Ammon's horn (tissue), 1 donor: Measurements from ENCODE around the gene TCERG1.
A peak's percentile ranks its signal among the peaks of the same experiment; 100 is the strongest.

Source experiments
- DNase-seq: peaks from one replicate; pipeline ENCODE4 v3.0.0-alpha.2; 2016; ENCODE audit warnings: low spot score

TCERG1 gene

DNA sequence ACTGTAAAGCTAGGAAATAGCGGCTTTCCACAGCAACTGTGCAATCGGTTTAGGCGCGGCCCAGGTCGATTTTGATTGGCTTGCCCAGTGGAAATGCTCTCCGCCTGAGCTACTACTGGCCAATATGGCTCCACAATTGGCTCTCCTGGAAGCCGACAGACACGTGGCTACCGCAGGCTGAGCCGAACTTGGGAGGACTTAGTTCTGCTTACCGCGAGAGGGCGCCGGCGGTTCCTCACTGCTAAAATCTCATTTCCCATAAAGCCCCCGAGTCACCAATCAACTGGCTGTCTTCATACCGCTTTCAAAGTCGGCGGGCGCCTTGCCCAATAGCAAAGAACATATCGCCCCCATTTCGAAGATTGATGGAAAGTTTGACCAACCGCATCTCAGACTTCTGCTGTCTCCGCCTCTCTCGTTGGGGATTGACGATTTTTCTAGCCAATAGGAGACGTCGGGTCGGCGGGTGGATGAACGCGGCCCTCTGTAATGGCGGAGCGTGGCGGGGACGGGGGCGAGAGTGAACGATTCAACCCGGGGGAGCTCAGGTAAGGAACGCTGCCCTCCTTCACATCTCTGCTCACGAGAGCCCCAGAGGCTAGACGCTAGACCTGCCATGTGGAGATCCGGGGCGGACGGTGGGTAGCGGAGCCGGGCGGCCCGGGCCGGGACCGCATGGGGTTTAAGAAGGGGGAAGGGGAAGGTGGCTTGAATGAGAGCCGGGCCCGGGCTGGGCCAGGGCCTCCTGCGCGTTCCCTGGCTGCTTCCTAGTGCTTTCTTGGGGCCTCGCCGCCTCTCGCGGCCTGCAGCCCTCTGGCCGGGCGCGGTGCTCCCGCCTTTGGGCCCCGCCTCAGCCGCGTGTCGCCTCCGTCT is at the start of gene TCERG1:
TSS of gene TCERG1 (plus strand) at position 473 of the 873 bp plus-strand sequence. CDS start at position 490, 17 bp downstream.
- peak; percentile 99 for DNase-seq

DNA sequence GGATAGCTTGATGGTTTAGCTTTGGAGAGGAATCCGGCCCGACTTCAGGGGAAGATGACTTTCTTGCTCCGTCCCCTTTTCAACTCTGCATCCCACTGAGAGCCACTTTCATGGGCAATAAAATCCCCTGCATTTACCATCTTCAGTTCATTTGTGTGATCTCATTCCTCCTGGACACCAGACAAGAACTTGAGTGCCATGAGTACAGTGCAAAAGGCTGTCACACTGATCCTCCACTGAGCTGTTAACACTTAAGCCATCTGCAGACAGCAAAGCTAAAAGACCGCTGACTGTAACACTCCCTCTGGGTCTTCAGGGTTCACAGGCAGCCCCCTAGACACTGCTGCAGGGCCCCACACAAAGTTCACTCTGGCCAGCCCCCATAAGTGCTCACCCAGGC is 48.3 kb upstream of the TCERG1 start:
- DNase-seq, result no peak

DNA sequence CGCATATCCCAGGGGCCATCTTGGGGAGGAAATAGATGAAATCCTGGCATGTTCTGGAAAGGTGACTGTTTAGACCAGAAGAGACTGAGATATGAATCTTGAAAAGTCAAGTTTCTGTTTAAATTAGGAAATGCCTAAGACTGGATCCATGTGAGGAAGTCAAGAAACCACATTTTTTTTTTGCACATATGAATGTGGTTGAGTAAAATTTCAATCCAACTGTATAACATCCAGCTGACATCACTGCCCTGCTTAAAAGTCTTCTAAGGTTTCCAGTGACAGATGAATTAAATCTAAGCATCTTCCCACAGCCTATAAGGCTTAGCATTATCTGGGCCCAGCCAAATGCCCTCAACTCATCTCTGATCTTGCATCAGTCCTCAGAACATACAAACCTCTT is 47.7 kb upstream of the TCERG1 start:
- DNase-seq, result no peak

DNA sequence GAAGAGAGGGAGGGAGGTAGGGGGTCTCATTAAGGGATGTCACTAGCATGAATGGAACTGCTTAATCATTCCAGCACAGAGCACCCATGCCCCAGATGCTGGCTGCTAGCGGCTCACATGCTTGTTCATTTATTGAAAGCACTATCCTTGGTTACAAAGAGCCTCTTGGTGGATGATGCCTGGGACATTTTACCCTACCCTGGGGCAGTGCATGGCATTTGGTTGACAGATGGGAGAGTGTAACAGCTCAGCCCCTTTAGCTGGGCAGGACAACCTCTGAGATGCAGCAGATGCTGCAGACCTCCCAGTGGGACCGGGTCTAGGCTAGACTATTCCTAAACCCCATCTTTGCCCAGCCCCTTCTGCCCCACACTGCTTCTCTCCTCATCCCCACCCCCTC is 46.9 kb upstream of the TCERG1 start:
- no peak for DNase-seq

DNA sequence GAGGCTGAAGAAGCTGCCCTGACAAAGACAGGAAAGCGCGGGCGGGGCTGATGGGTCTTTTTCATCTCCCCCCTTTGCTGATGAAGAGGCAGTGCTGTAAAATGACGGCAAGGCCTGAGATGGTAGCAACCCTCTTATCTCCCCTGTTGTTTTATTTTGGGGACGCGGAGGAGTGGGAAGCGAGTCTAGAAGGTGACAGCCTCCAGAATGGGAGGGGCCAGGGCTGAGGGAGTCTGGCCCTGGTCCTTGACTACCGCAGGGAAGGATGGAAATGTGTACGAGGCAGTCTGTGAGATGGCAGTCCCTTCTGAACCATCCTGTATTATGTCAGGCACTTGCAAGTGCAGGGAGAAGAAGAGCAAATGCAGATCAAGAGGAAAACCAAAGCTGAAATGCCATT is 46.1 kb upstream of the TCERG1 start:
- DNase-seq, result no peak

DNA sequence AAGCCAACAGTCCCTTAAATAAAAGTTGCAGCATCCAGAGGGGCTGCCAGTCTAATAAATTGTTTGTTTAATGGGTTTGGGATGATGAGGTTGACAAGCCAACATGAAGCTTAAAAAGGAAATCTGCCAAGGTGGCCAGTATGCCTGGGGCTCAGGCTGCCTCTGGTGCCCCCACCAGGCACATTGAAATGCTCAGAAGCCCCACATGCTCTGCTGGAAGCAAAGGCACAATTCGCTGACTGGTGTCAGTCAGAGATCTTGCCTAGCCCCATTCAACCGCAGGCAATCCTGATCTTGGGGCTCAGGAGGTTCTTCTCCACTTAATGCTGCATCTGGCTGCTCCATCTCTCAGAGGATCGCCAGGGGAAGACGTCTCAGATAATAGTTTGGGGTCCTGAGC is 44.2 kb upstream of the TCERG1 start:
- no peak for DNase-seq

DNA sequence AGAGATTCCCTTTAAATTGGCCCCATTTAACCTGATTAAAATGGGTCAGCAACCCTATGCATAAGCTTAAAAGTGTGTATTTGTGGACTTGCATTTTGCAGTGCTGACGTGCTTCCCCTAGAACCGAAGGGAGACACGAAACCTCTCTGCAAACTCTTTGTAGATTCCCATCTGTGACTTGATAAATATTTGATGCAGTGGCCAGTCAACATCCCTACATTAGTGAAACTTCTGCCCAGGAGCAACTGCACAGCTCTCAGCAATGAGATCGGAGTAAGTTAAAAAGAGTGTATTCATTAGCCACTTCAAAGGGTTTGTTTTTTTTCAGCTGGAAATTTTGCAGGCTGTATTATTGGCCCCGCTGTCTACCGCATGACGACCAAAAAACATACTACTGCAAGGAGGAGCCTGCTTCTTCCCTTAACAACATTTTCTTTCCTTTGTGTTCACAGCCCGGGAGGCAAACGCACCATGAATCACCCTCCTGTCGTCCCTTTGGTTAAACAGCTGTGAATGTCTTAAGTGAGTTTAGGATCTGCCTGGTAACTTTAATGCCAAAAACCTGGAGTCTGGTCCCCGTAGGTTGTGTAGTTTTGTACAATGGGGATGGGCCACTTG is 38.0 kb upstream of the TCERG1 start:
- no peak for DNase-seq

DNA sequence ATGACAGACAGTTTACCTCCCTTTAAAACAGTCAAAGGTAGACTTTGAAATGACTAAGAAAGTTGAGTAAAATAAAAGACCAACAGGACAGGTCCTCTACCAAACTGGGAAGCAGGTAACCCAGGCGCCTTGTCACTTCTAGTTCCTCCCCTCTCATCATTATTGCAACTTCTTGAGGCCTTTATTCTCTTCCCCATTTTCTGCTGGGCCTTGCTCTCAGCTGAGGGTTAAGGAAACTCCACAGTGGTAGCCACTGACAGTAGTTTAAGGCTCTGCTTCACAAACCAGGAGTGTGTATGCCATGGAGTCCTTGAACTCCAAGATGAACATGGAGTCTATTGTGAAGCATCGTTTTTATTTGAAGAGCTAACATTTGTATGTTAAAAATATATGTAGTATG is 36.9 kb upstream of the TCERG1 start:
- no peak for DNase-seq

DNA sequence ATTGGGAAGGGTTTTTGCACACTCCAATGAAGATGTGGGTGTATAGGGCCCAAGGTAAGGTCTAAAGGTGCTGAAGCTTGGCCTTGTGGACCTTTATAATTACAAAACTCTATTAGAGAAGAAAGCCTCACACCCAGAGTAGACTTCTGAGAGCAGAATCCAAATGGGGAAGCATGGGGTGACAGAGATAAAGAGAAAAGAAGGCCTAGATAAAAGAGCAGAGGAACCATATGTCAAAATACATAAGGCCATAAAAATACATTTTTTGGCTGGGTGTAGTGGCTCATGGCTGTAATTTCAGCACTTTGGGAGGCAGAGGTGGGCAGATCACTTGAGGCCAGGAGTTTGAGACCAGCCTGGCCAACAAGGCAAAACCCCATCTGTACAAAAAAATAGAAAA is 27.4 kb upstream of the TCERG1 start:
- DNase-seq, result no peak

DNA sequence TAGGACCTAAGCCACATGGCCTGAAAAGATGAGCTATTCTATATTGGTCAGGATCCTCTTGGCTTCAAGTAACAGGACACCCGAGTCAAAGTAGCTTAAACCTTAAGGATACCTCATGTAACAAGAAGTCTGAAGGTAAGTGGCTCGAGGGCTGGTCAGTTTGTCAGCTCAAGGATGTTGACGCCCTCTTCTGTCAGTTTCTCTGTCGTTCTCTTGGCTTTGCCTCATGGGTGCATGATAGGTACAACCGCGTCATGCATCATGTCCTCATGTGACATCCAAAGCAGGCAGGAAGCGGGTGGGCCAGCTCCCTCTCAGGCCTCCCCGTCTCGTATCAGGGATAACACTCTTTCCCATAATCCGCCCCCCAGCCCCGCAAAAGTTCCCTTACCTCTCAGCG is 22.1 kb upstream of the TCERG1 start:
- DNase-seq, result no peak

DNA sequence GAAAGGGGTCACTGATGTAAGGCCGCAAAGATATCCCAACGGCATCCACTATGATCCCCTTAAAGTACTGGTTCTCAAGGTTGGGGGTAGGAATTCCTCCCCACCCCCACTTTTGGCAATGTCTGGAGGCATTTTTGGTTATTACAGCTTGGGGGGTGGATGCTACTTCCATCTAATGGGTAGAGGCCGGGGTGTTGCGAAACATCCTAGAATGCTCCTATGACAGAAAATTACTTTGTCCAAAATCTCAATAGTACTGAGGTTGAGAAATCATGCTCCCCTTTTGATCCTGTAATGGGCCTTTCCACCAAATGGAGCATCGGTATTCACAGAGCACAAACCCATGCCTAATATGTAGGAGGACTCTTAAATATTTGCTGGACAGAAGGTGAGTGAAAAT is 20.8 kb upstream of the TCERG1 start:
- DNase-seq, result no peak

DNA sequence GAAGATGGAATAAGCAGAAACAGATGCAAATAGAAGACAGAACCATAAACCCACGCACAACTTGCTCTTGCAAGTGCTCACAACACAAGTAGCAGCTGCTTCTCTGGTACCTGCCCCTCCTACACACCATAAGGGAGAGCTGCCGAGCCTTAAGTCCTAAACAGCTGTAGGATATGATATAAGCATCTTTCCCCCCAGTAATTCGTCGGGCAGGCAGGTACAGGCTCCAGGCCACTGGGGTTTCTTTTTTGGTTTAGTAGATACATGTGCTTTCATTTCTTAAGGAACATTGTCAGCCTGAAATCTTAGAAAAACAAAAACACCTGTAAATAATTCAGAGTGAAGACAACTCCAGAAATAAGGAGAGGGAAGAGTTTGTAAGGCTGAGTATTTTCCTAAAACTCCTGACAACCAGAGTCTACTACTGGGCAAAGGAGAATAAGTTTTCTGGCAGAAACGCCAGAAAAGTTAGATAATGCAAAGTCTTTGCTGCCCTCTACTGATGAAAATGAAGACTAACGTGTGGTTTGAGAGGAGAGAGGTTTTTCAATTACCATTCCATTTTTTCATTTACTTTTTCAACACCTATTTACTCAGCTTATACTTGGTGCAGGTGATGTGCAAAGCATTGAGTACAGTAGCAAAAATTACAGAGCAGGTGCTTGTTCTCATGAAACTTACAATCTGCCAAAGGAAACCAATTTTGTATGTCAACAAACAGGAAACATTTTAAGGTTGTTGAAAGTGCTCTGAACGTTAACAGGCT is 20.1 kb upstream of the TCERG1 start:
- DNase-seq, result peak; percentile 40

DNA sequence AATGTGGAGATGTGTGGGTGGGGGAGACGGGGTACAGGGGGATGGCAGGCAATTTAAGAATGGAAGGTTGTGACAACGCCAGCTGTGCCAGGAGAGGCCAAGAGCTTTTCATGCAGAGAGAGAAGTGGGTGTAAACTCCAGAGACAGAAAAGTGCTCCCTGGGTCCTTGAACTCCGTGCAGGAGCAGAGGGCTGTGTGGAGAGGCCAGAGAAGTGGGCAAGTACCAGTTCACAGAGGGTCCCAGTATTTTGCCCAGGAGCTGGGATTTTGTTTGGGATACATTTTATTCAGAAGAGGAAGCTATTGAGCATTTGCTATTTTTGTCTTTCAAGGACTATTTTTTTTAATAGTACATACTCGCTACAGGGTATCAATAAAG is 19.5 kb upstream of the TCERG1 start:
- no peak for DNase-seq

DNA sequence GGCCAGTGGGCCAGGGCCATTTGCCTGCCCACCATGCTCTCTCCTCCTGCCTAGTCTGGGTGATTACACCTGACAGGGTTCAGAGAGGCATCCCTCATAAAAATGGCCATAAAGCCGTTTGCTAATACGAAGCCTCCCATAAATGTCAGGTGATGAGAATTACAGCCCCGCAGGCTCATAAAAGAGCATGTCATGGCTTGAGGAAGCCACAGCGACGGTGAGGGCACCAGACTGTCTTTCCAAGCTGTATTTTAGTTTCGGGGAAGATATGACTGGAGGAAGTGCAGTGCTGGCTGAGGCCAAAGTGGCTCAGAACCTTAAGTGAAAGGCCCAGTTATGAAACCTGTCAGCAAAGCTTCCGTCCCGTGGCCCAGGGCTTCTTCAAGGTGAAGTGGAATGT is 18.5 kb upstream of the TCERG1 start:
- no peak for DNase-seq

DNA sequence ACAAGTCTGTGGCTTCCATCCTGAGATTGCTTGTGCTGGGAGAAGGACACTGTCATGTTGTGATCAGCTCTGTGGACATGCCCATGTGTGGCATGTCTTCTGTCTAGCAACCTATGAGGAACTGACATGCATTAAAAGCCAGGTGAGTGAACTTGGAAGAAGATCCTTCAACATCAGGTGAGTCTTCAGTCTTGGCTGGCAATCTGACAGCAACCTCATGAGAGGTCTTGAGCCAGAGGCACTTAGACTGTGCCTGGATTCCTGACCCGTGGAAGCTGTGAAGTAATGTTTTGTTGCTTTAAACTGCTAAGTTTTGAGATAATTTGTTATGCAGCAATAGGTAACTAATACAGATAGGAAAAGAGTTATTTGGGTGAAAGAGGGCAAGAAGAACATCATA is 6.8 kb upstream of the TCERG1 start:
- no peak for DNase-seq

DNA sequence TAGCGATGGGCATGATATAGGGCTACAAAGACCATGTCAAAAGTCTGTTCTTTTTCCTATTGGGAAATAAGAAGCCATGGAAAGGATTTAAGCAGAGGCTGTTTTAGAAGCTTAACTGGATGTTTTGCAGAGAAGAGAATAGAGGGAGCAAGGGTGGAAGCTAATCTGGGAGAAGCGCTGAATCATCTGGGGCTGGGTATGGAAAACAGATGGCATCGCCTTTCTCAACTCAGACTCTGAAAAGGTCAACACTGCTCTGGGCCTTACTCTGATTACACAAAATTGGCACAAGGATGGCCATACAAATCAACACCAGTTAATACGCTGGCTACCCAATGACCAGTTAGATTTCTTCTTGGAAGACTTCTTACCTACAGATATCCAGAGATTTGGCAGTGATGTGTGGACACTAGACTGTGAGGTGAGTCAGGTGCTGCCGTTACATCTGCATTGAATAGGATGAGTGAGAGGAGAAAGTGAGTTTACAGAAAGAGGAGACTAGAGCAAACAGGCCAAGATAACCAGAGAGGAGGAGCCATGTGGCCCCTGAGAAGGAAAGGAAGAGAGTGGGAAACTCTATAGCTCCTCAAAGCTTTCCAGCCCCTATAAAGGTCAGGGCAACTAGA is 6.2 kb upstream of the TCERG1 start:
- peak; percentile 16 for DNase-seq

DNA sequence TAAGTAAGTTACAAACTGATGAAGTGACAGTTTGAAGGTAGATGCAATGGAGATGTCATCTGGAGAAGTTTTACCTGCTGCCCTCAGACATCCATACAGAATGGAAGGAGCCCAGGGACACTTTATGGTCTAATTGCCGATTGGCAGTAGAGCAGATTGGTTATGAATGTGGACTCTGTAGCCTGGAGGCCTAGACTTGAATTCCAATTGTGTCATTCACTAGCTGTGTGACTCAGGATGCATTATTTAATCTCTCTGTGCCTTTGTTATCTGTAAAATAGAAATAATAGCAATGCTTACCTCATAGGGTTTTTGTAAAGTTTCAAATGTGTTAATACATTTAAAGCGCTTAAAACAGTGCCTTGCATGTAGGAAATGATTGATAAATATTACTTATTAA is 5.2 kb upstream of the TCERG1 start:
- no peak for DNase-seq

DNA sequence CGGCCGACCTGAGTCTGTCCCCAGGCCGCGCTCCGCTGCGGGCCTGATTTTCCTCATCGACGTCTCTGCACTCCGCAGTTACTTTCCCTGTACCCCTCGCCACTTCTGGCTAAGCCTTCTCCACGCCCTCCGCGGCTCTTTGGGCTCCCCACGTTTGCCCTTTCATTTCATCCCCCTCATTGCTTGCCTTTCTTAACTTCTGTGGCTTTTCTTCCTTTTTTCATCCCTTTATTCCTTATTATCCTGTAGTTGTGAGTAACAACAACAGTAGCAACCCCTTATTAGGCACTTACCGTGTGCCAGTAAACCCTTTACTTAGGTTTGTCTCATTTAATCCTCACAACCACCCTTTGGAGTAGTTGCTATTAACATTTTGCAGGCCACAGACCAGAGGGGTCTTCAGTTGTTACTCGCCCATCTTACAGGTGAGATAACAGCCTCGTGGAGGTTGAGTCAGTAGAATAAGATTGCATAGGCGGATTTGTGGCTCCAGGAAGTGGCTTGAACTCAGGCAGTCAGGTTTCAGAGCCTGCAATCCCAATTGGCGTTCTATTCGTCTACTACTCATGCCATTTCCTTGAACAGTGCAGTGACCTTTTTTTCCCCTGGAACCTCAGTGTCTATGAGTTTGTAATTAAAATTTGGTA is 724 bp downstream of the TCERG1 start:
- DNase-seq, result no peak

DNA sequence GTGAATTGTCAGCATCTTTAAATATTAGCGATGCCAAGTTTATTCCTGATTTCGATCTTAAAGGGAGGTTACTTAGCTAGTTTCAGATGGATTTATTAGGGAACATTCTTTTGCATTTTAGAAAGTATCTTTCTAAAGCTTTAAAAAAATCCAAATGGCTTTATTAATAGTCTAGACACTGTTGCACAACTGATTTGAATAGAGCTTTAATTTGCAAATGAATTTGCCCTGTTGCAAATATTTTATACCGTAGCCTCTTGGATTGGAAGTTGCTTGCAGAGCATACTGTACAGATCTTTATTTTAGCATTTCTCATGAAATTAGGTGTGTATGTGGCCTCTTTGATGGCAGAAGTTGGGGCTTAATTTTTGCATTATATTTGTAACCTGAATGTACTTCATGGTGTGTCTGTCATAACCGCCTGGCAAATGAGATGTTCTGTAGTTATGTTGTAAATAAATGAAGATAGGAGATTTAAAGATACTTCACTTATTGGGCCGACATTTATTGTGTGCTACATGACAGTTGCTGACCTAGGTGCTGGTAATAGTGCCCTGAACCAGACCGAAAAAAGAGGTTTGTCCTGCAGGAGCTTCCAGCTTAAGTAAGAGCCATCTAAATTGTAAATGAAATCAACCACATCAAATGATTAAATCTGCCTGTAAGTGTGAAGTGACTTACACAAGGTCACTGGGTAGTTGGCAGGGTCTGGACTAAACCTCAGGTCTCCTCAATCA is 1.8 kb downstream of the TCERG1 start:
- no peak for DNase-seq

DNA sequence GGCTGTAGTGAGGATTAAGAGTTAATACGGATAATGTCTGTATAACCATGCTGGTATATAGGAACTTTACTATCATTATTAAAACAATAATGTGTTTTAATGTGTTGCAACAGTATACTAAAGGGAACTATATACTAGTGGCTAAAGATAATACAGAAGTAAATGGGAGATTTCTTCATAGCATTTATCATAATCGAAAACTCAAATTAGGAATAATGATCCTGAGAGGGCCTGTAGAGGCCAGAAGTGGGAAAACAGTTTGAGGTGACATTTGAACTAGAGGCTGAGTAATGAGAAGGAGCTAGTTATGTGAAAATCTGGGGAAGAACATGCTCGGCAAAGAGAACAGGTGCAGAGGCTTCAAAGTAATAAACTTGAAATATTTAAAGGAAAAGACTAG is 2.9 kb downstream of the TCERG1 start:
- DNase-seq, result no peak

DNA sequence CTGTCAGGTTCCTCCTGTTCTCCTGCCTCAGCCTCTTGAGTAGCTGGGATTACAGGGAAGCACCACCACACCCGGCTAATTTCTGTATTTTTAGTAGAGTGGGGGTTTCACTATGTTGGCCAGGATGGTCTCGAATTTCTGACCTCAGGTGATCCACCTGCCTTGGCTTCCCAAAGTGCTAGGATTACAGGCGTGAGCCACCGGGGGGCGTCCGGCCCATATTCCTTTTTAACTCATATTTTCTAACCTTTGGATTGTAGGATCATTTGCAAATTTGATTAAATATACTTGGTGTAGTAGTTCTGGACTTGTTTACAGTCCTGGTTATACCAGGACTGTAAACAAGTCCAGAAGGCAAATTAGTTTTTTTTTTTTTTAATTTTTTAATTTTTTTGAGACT is 4.3 kb downstream of the TCERG1 start:
- no peak for DNase-seq
